HEK293 (cell line): Measurements from ENCODE around the gene U2SURP.
"Not testable (repeated sequence)": the region's sequence is repeated elsewhere in the genome, so short reads cannot be mapped to it uniquely, and the experiment has no call there.

Source experiments
- CTCF ChIA-PET: fragments of 350-600 bp; formaldehyde crosslinking; extraction: SDS; loops from one replicate; lab custom pipeline; 2021; ENCODE audit warnings: antibody characterized with exemption; lab: Yijun Ruan, JAX
- POLR2A ChIA-PET: fragments of 300-600 bp; formaldehyde crosslinking; extraction: SDS; loops from one replicate; lab custom pipeline; 2020; ENCODE audit warnings: antibody characterized with exemption, inconsistent platforms; lab: Yijun Ruan, JAX
- H3K27ac ChIP-seq: fragments of 200-500 bp; sonication (Bioruptor generic); 2 replicates; pipeline ENCODE4 v1.5.1; 2014; ENCODE audit warnings: low read depth, low read length, control low read depth, inconsistent platforms; ENCODE audit errors: extremely low read depth
- H3K36me3 ChIP-seq, 2 experiments: fragments of 200-500 bp in 1 of 2; sonication (Bioruptor generic) in 1 of 2; 1 replicate in 1 of 2; 2 replicates in 1 of 2; pipeline ENCODE4 v1.5.1; 2014 to 2017; ENCODE audit warnings: inconsistent platforms in 2 of 2, low read length in 2 of 2; ENCODE audit not compliant: control insufficient read depth in 2 of 2, insufficient read depth in 1 of 2
- H3K4me1 ChIP-seq: fragments of 200-500 bp; sonication (Bioruptor generic); 2 replicates; pipeline ENCODE4 v1.5.1; 2014; ENCODE audit warnings: mild to moderate bottlenecking, low read length, inconsistent platforms; ENCODE audit not compliant: control insufficient read depth, insufficient read depth
- H3K4me3 ChIP-seq: 2 replicates; pipeline ENCODE4 v1.5.1; 2011; ENCODE audit warnings: low read depth, mild to moderate bottlenecking, control low read depth, low read length, moderate library complexity
- H3K9me3 ChIP-seq: fragments of 200-500 bp; sonication (Bioruptor generic); 2 replicates; pipeline ENCODE4 v1.5.1; 2014; ENCODE audit warnings: low read depth, low read length, inconsistent platforms; ENCODE audit not compliant: control insufficient read depth, insufficient read depth
- KLF8 ChIP-seq: fragments of 450-650 bp; formaldehyde crosslinking; IDR thresholded peaks from 2 replicates; pipeline ENCODE4 v1.5.1; 2016; ENCODE audit warnings: missing biosample characterization, missing genetic modification characterization
- PRDM1 ChIP-seq: fragments of 450-650 bp; formaldehyde crosslinking; IDR thresholded peaks from 2 replicates; pipeline ENCODE4; 2016; ENCODE audit warnings: missing biosample characterization, missing genetic modification characterization
- SP7 ChIP-seq: fragments of 450-650 bp; formaldehyde crosslinking; IDR thresholded peaks from 2 replicates; pipeline ENCODE4 v1.5.1; 2016; ENCODE audit warnings: missing biosample characterization, missing genetic modification characterization
- ZNF391 ChIP-seq: fragments of 450-650 bp; formaldehyde crosslinking; IDR thresholded peaks from 2 replicates; pipeline ENCODE4 v1.5.1; 2016; ENCODE audit warnings: low read depth, missing biosample characterization, missing genetic modification characterization, borderline replicate concordance
- ZNF48 ChIP-seq: fragments of 450-650 bp; formaldehyde crosslinking; IDR thresholded peaks from 2 replicates; pipeline ENCODE4 v1.5.1; 2016; ENCODE audit warnings: missing biosample characterization, missing genetic modification characterization
- ZNF600 ChIP-seq: fragments of 450-650 bp; formaldehyde crosslinking; IDR thresholded peaks from 2 replicates; pipeline ENCODE4 v1.5.1; 2016; ENCODE audit warnings: missing biosample characterization, missing genetic modification characterization
- ZNF654 ChIP-seq: fragments of 450-650 bp; formaldehyde crosslinking; IDR thresholded peaks from 2 replicates; pipeline ENCODE4 v1.5.1; 2016; ENCODE audit warnings: low read depth, missing biosample characterization, missing genetic modification characterization
- TF ChIP-seq, protein P1 (sequence below): fragments of 450-650 bp; formaldehyde crosslinking; IDR thresholded peaks from 2 replicates; pipeline ENCODE4 v1.5.1; 2017; ENCODE audit warnings: missing biosample characterization, mild to moderate bottlenecking, missing genetic modification characterization, moderate library complexity
- TF ChIP-seq, protein P2 (sequence below): fragments of 450-650 bp; formaldehyde crosslinking; conservative IDR thresholded peaks from 2 replicates; pipeline ENCODE4 v1.5.1; 2016; ENCODE audit warnings: low read depth, missing biosample characterization, missing genetic modification characterization
- TF ChIP-seq, protein P3 (sequence below): fragments of 450-650 bp; formaldehyde crosslinking; IDR thresholded peaks from 2 replicates; pipeline ENCODE4 v1.5.1; 2017; ENCODE audit warnings: missing biosample characterization, missing genetic modification characterization
- TF ChIP-seq, protein P4 (sequence below): fragments of 450-650 bp; formaldehyde crosslinking; IDR thresholded peaks from 2 replicates; pipeline ENCODE4 v1.5.1; 2016; ENCODE audit warnings: missing biosample characterization, missing genetic modification characterization

Gene U2SURP

DNA sequence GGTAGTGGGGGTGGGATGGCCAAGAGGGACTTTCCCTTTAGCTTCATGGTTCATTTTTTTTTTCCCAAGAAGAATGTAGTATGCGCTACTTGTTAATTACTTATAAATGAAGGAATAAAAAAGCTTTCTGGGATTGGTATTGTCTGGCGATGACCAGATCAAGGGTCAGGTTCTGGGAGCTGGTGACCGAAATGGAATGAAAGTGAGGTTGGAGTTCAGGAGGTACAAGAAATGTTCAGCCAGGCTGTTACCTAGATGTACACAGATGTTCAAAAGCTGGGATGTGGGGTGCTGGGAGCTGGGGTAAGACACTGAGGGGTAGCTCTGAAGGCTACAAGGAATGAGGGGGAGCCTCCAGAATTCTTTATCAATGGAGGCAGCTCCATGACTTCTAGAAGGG is 17.1 kb upstream of the U2SURP start (continued):
- TF ChIP-seq, protein P1, sequence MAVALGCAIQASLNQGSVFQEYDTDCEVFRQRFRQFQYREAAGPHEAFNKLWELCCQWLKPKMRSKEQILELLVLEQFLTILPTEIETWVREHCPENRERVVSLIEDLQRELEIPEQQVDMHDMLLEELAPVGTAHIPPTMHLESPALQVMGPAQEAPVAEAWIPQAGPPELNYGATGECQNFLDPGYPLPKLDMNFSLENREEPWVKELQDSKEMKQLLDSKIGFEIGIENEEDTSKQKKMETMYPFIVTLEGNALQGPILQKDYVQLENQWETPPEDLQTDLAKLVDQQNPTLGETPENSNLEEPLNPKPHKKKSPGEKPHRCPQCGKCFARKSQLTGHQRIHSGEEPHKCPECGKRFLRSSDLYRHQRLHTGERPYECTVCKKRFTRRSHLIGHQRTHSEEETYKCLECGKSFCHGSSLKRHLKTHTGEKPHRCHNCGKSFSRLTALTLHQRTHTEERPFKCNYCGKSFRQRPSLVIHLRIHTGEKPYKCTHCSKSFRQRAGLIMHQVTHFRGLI (tag by site-specific recombination), result no peak

DNA sequence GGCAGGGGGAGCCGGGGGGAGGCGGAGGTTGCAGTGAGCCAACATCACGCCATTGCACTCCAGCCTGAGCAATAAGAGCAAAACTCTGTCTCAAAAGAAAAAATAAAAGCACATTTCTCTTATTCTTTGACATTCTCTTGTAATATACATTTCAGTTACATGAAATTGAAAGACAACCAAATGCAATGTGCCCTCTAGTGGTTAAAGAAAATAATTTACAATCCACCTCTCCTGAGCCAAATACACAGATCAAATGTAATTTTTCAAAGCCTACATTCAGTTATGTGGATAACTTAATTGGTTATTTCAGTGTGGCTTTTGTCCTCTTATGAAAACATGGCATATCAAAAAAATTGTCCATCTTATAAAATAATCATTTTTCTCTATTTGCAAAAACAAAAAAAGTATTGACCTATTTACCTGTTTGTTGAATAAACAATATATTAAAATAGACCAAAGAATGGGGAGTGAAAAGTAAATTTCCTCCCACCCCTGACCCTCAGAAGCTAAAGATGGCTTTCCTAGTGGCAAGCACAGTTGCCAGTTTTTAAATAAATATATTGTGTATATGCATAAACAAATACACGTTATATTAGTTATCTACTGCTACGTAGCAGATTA is 14.2 kb upstream of the U2SURP start:
- H3K9me3 ChIP-seq, result no peaks in the 10 kb centered on the region

DNA sequence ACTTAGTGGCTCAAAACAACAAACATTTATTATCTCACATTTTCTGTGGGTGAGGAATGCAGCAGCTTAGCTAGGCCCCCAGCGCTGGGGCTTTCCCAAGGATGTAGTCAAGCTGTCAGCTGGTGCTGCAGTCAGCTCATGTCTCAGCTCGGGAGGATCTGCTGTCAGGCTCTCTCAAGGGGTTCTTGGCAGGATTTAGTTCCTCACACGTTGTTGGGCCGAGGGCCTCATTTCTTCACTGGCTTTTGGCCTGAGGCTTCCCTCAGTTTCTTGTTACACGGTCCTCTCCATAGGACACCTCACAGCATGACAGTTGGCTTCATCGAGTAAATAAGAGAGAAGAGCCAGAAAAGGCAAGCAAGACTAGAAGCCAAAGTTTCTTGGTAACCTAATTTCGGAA is 13.7 kb upstream of the U2SURP start:
- TF ChIP-seq, protein P2, sequence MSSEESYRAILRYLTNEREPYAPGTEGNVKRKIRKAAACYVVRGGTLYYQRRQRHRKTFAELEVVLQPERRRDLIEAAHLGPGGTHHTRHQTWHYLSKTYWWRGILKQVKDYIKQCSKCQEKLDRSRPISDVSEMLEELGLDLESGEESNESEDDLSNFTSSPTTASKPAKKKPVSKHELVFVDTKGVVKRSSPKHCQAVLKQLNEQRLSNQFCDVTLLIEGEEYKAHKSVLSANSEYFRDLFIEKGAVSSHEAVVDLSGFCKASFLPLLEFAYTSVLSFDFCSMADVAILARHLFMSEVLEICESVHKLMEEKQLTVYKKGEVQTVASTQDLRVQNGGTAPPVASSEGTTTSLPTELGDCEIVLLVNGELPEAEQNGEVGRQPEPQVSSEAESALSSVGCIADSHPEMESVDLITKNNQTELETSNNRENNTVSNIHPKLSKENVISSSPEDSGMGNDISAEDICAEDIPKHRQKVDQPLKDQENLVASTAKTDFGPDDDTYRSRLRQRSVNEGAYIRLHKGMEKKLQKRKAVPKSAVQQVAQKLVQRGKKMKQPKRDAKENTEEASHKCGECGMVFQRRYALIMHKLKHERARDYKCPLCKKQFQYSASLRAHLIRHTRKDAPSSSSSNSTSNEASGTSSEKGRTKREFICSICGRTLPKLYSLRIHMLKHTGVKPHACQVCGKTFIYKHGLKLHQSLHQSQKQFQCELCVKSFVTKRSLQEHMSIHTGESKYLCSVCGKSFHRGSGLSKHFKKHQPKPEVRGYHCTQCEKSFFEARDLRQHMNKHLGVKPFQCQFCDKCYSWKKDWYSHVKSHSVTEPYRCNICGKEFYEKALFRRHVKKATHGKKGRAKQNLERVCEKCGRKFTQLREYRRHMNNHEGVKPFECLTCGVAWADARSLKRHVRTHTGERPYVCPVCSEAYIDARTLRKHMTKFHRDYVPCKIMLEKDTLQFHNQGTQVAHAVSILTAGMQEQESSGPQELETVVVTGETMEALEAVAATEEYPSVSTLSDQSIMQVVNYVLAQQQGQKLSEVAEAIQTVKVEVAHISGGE, result no peak
- TF ChIP-seq ZNF391 (tag by site-specific recombination) (no peak), KLF8 (tag by site-specific recombination) (no peak), ZNF600 (tag by site-specific recombination) (no peak), ZNF48 (tag by site-specific recombination) (no peak), SP7 (tag by site-specific recombination) (no peak)
- TF ChIP-seq, protein P3, sequence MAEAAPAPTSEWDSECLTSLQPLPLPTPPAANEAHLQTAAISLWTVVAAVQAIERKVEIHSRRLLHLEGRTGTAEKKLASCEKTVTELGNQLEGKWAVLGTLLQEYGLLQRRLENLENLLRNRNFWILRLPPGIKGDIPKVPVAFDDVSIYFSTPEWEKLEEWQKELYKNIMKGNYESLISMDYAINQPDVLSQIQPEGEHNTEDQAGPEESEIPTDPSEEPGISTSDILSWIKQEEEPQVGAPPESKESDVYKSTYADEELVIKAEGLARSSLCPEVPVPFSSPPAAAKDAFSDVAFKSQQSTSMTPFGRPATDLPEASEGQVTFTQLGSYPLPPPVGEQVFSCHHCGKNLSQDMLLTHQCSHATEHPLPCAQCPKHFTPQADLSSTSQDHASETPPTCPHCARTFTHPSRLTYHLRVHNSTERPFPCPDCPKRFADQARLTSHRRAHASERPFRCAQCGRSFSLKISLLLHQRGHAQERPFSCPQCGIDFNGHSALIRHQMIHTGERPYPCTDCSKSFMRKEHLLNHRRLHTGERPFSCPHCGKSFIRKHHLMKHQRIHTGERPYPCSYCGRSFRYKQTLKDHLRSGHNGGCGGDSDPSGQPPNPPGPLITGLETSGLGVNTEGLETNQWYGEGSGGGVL, result no peak
- TF ChIP-seq, all 188 proteins: peak for 0
- Histone ChIP-seq H3K27ac (no peak overlapping the region), H3K4me3 (no peak overlapping the region), H3K36me3 (no peaks in the 10 kb centered on the region), H3K9me3 (no peaks in the 10 kb centered on the region), H3K4me1 (no peaks in the 10 kb centered on the region)
- CTCF ChIA-PET, result interaction anchor here (0.7 to 2.6 kb wide), 7 partner anchors 10 to 401 kb away, joined by 3 to 33 read pairs (median 6); no protein-coding TSS in a partner anchor
- POLR2A ChIA-PET, result no interaction called here

More for the DNA sequence above, 14.2 kb upstream of the U2SURP start:
- TF ChIP-seq PRDM1 (tag by site-specific recombination) (0 out of 2 replicates have a peak, but pooled peaks have one; percentile 14), ZNF654 (tag by site-specific recombination) (peak; percentile 55)
- TF ChIP-seq, protein P4, sequence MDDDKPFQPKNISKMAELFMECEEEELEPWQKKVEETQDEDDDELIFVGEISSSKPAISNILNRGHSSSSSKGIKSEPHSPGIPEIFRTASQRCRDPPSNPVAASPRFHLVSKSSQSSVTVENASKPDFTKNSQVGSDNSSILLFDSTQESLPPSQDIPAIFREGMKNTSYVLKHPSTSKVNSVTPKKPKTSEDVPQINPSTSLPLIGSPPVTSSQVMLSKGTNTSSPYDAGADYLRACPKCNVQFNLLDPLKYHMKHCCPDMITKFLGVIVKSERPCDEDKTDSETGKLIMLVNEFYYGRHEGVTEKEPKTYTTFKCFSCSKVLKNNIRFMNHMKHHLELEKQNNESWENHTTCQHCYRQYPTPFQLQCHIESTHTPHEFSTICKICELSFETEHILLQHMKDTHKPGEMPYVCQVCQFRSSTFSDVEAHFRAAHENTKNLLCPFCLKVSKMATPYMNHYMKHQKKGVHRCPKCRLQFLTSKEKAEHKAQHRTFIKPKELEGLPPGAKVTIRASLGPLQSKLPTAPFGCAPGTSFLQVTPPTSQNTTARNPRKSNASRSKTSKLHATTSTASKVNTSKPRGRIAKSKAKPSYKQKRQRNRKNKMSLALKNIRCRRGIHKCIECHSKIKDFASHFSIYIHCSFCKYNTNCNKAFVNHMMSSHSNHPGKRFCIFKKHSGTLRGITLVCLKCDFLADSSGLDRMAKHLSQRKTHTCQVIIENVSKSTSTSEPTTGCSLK (tag by site-specific recombination), result no peak
- POLR2A ChIA-PET, result no interaction called here
- CTCF ChIA-PET, result interaction anchor here (0.7 to 2.6 kb wide), 9 partner anchors 10 to 400 kb away, joined by 3 to 33 read pairs (median 3); no protein-coding TSS in a partner anchor
- H3K27ac ChIP-seq, result no peak overlapping the region
- H3K36me3 ChIP-seq, result no peaks in the 10 kb centered on the region
- no peak overlapping the region for H3K4me3 ChIP-seq
- H3K4me1 ChIP-seq, result no peaks in the 10 kb centered on the region

DNA sequence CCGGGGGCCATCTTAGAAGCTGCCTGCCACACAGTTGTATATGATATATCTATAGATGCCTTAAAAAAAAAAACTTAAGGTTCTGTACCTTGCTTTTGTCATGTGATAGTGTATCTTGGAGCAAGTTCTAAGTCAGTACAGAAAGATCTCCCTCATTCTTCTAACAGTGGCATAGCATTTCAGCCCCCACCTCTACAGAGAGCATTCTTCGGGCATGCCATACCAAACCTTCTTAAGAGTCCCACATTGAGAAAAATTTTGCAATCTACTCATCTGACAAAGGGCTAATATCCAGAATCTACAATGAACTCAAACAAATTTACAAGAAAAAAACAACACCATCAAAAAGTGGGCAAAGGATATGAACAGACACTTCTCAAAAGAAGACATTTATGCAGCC is 13.1 kb upstream of the U2SURP start:
- CTCF ChIA-PET, result interaction anchor here (1.2 to 2.6 kb wide), 2 partner anchors 86 to 159 kb away, joined by 3 to 33 read pairs; no protein-coding TSS in a partner anchor
- POLR2A ChIA-PET, H3K4me1 ChIP-seq, H3K27ac ChIP-seq, H3K4me3 ChIP-seq, H3K9me3 ChIP-seq, H3K36me3 ChIP-seq: not testable (repeated sequence)
